Kidney (tissue), 14 donors: ENCODE data around the gene CFAP74. TPM values are rescaled to one million over a fixed set of nuclear protein-coding genes. Genes with fewer than 3 reads are reported as not detected.
A peak's percentile ranks its signal among the peaks of the same experiment; 100 is the strongest.

ENCODE experiments used
- DNase-seq, 5 donors: peaks; one replicate each; pipeline ENCODE4 v3.0.0-alpha.2; 2013 to 2020
- FAIRE-seq: peaks from 2 replicates; lab custom pipeline; 2012; peaks lifted over from hg19 to GRCh38; lab: Jason Lieb, UNC
- H3K27ac ChIP-seq, 2 donors: one replicate each; pipeline ENCODE4 v1.7.0; 2013; ENCODE audit warnings: low read depth in 2 of 2, low read length in 2 of 2, inconsistent platforms in 1 of 2
- H3K27me3 ChIP-seq: one replicate; pipeline ENCODE4 v1.7.1; 2013; ENCODE audit warnings: low read length, inconsistent platforms; ENCODE audit not compliant: control insufficient read depth, insufficient read depth
- H3K36me3 ChIP-seq, 3 donors: one replicate each; pipeline versions ENCODE4 v1.7.0 to v1.7.1; 2013; ENCODE audit warnings: low read length in 3 of 3, control low read depth in 1 of 3, inconsistent platforms in 1 of 3; ENCODE audit not compliant: insufficient read depth in 3 of 3, control insufficient read depth in 2 of 3
- H3K4me1 ChIP-seq, 3 donors: one replicate each; pipeline versions ENCODE4 v1.7.0 to v1.7.1; 2013; ENCODE audit warnings: low read length in 3 of 3, inconsistent platforms in 1 of 3, low read depth in 1 of 3; ENCODE audit not compliant: control insufficient read depth in 2 of 3, insufficient read depth in 2 of 3
- H3K4me3 ChIP-seq, 3 donors: one replicate each; pipeline versions ENCODE4 v1.7.0 to v1.8.1; 2013; ENCODE audit warnings: low read length in 3 of 3, control low read depth in 1 of 3, inconsistent platforms in 1 of 3
- H3K9ac ChIP-seq, 3 donors: one replicate each; pipeline versions ENCODE4 v1.7.0 to v1.7.1; 2013; ENCODE audit warnings: low read length in 3 of 3, control low read depth in 1 of 3, inconsistent platforms in 1 of 3
- H3K9me3 ChIP-seq, 3 donors: one replicate each; pipeline versions ENCODE4 v1.7.0 to v1.7.1; 2013; ENCODE audit warnings: low read length in 3 of 3, control low read depth in 1 of 3, inconsistent platforms in 1 of 3; ENCODE audit not compliant: control insufficient read depth in 2 of 3, insufficient read depth in 1 of 3
- CTCF ChIP-seq: IDR thresholded peaks from 3 replicates; pipeline ENCODE4 v1.5.1; 2012; ENCODE audit warnings: mild to moderate bottlenecking, moderate library complexity, borderline replicate concordance; ENCODE audit not compliant: insufficient read depth; ENCODE audit errors: extremely low read depth
- intact Hi-C: fragments of 100-400 bp; cut with DNase I; formaldehyde crosslinking; loops from one replicate; pipeline ENCODE4 v1.11.1; 2022
- polyA plus RNA-seq: library from polyadenylated mRNA; stranded (reverse); fragments of 350-450 nt; fragmentation: Illumina TruSeq; extraction: RNeasy Lipid Tissue Mini Kit (QIAGEN cat#74804); gene quantifications from one replicate; pipeline ENCODE4 v1.2.3, GENCODE V29; 2014; ENCODE audit warnings: low read depth, low replicate concordance; ENCODE audit not compliant: insufficient read depth
- total RNA-seq: library from RNA; stranded (reverse); fragmentation: NEBNext Ultra II Directional; extraction: Animal tissue kit (Norgen Biotek cat#: 25700); gene quantifications from one replicate; pipeline ENCODE4 v1.2.1, GENCODE V29; 2021
- donor health status: control.
- donor health status: control.
- donor health status: control.
- donor health status: control.
- donor health status: control.
- donor health status: DM: yes; HTN: yes; CAD: no.
- donor health status: Normal renal cell carcinoma (clear cell type).

Gene CFAP74
- total and polyA plus RNA-seq, 2 donors from 2014 or later, result not detected

DNA sequence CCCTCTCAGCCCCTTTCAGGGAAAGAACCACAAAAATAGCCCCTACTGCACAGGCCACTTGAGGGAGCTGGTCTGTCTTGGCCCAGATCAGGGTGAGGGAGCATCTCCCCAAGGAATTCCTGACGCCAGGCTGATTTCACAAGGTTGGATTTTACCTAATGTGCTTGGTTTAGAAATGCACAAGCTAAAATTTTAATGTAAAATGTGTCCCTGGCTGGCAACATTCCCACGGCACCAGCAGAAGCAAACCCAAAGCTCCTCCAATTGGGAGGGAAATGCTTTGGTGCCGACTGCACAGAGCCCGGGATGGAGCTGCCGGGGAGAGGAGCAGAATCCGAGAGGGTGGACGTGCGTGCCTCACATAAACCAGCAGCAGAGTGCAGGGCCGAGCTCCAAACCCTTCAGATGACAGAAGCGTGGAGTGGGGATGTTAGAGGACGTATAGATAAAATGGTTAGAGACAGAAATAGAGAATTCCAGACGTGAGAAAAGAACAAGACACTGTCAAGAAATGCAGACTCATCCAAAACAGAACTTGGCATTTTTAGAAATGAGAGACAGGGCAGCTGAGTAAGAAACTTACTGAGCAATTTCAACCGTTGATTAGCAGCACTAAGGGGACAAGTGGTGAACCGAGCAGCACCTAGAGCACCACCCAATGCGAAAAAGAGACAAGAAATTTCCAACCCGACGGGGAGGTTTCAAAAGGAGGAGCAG, 42.9 kb downstream of the CFAP74 start:
- H3K9ac ChIP-seq, result no peak overlapping the region
- FAIRE-seq (no peak), DNase-seq (no peak)
- H3K27ac ChIP-seq, result no peak overlapping the region
- H3K36me3 ChIP-seq, result no peaks in the 10 kb centered on the region
- no peak for TF ChIP-seq CTCF
- no peak overlapping the region for H3K4me3 ChIP-seq
- no peaks in the 10 kb centered on the region for H3K27me3 ChIP-seq
- H3K4me1 ChIP-seq, result no peaks in the 10 kb centered on the region
- intact Hi-C loops, result no loop called here
- no peaks in the 10 kb centered on the region for H3K9me3 ChIP-seq

- intact Hi-C loops, result loop anchor here (10.0 kb wide), 1 partner anchor 85 kb away; no protein-coding TSS in a partner anchor
- H3K4me3 ChIP-seq, result no peak overlapping the region
- no peaks in the 10 kb centered on the region for H3K27me3 ChIP-seq
- TF ChIP-seq CTCF, result peak; percentile 70
- no peak overlapping the region for H3K9ac ChIP-seq
- H3K9me3 ChIP-seq, result no peaks in the 10 kb centered on the region
- H3K36me3 ChIP-seq, result no peaks in the 10 kb centered on the region
- no peaks in the 10 kb centered on the region for H3K4me1 ChIP-seq
- H3K27ac ChIP-seq, result no peak overlapping the region
- DNase-seq (peak; percentile 88 to 92 (median 90)), FAIRE-seq (no peak)
Measured at GRCh38 chr1:1959840-1960479, 43.6 kb downstream of the CFAP74 start.

DNA sequence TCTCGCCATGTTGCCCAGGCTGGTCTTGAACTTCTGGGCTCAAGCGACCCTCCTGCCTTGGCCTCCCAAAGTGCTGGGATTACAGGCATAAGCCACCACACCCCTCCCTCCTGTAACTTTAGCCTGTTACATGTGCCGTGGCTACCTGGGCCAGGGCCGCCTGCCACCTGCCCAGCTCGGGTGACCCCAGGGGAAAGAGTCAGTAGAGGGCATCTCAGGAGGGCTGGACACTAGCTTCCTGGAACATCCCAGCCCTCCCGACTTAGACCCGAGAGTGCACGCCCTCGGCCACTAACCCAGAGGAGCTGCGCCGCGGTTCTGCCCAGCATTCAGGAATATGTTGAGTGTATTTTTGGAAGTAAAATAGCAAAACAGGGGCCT, 44.1 kb downstream of the CFAP74 start:
- intact Hi-C loops, result loop anchor here (10.0 kb wide), 1 partner anchor 85 kb away; no protein-coding TSS in a partner anchor
- Histone ChIP-seq H3K9me3 (no peaks in the 10 kb centered on the region), H3K4me1 (no peaks in the 10 kb centered on the region), H3K36me3 (no peaks in the 10 kb centered on the region), H3K27me3 (no peaks in the 10 kb centered on the region), H3K27ac (no peak overlapping the region), H3K9ac (no peak overlapping the region), H3K4me3 (no peak overlapping the region)
- no peak for TF ChIP-seq CTCF
- DNase-seq (no peak), FAIRE-seq (no peak)
